ENCODE measurements around the gene ADAM10. TPM values are rescaled to one million over a fixed set of nuclear protein-coding genes. Genes with fewer than 3 reads are reported as not detected.
"Not testable (repeated sequence)": the region's sequence is repeated elsewhere in the genome, so short reads cannot be mapped to it uniquely, and the experiment has no call there.

Gene ADAM10
- total RNA-seq, 1 donor from 2014 or later = 232 TPM

- no peak for DNase-seq
Measured at GRCh38 chr15:58605931-58606530, 143.5 kb downstream of the ADAM10 start.

DNA sequence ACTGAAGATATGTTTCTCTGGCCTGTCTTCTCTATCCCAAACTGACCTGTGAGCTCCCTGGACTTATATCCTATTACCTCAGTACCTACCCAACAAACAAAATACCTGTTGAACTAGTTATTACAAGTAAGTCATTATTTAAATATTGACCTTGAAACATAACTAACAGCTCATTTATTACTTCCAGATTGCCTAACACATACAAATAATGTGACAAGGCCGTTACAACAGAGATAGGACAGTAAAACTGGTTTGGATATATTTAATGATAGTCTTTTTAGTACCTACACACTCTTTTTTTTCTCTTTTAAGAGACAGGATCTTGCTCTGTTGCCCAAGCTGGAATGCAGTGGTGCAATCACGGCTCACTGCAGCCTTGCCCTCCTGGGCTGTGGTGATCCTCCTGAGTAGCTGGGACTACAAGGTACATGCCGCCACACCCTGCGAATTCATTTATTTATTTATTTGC lies 145.0 kb downstream of the ADAM10 start:
- no peak for DNase-seq

- not testable (repeated sequence) for DNase-seq
Measured at GRCh38 chr15:58603927-58604326, 145.6 kb downstream of the ADAM10 start.

DNA sequence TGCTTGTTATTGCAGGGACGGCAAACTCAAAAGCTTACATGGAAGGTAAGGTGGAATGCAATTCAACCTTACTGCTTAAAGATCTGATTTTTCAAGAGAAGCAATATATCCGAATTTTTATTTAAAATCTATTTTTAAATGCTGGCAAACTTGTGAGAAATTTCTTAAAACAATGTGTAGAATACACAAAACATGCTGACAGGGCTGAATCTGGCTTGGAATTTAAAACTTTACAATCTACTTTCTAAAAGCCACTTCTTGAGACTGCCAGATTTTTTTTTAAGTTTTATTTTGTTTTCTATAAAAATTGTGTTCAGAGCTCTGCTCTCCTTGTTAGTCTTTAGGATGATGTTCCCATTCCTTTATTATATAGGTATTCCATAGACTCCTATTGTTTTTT lies 146.7 kb downstream of the ADAM10 start:
- no peak for DNase-seq

DNA sequence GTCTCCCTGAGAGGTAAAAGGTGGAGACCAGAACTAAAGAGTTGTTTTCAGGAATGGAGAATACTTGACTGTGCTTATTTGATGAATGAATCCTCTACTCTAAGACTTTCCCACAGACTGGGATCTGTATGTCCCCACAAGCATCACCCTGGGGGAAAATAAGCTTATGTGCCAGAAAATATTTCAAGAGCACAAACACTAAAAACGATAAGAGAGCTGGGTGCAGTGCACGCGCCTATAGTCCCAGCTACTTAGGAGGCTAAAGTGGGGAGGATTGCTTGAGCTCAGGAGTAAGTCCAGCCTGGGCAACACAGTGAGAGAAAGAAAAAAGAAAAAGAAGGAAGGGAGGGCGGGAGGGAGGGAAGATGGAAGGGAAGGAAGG lies 150.7 kb downstream of the ADAM10 start:
- DNase-seq = no peak

DNA sequence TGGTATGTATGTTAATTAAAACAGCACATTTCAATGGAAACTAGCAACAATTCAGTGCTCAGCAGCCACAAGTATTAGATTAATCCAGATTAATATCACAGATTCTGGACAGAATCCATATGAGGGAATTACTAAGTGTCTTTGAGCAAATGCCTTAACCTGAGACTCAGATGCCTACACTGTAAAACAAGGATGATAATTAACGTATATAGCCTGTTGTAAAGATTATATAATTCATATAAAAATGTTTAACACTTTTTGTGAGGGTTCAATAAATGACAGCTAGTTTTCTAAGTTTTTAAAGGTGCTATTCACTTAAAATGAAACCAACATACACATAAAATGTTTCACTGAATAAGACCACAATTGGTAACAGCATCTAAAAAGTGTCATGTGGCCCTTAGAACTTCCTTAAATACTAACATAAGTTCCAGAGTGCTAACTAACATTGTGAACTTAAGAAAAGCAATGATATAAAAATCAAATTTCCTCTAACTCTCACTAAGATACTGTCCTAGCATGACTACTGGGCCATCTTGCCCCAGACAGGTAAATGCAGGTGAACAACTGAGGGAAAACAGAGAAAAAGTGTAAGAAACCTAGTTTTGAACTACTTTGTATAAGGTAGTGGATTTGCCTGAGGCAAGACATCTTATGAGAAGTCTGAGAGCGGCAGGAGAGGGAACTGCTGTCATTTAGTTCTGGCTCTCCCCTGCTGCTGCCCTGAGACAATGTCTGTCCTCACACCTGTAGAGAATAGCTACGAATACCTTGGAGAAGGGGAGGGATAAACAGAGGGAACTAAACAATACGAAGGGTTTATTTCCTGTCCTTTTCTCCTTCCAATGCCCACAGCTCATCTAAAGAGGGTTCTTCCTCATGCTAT lies 151.3 kb downstream of the ADAM10 start:
- DNase-seq = no peak

DNA sequence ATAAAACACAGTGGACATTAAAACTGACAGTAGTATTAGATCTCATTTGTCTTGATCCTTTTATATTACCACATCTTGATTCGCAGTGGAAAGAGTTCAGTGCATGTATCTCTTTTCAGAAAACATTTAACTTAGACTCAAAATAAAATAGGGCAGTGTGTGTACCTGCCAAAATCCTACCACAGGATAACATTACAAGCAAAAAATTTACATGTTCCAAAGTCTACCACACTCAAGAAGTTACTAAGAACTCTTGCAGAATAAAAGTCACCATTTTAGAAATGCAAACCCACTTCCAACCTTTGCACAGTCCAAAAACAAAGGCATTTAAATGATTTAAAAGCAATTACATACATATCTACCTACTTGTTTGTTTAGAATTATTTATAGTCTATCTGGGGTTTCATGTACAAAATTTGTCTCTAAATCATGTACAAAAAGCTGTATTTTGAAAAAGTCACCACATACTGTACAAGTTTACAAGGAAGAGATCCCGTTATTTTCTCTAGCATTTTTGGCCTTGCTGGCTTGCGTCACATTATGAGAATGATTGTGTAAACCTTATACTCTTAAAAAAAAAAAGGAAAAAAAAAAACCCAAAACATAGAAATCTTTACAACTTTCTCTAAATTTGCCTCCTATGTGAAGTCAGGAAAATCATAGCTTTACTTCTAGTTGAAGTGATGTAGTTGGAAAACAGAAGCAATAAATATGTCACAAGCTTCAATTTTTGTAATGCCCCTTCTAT lies 153.8 kb downstream of the ADAM10 start:
- no peak for DNase-seq

DNA sequence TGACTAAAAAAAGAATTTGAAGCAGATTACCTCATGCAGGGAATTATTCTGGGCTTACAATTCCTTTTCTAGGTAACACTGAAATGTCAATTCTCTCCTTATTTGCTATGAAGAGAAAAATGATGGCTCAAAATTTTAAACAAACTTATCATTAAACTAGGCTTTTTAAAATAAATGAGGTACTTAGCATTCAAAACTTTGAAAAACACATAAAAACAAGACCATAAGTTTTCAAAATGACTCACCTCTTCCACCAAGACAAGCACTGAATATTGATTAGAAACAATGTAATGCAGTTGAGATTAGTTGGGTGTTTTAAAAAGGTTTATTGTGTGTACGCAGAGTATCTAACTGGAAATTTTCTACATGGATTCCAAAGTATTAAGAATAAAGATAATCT lies 154.6 kb downstream of the ADAM10 start:
- no peak for DNase-seq

DNA sequence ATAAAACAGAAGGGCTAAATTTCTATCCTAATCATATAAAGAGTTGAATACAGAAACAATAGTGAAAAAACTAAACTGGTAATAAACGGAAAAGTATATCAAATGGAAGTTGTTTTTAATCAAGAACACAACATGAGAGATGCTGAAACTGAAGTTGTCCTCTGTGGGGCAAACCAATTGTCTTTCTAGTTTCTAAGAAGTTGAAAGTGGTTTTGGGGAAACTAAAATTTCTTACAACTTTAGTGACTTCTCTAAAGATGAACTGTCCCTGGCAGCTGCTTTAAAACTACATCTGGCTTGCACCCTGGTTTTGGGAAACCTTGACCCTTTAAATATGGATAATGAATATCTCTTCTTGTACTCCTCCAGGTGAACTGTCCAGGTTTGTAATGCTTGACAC lies 155.6 kb downstream of the ADAM10 start:
- DNase-seq = no peak

GRCh38 chr15:58590926-58591325 lies 158.6 kb downstream of the ADAM10 start:
- no peak for DNase-seq

DNA sequence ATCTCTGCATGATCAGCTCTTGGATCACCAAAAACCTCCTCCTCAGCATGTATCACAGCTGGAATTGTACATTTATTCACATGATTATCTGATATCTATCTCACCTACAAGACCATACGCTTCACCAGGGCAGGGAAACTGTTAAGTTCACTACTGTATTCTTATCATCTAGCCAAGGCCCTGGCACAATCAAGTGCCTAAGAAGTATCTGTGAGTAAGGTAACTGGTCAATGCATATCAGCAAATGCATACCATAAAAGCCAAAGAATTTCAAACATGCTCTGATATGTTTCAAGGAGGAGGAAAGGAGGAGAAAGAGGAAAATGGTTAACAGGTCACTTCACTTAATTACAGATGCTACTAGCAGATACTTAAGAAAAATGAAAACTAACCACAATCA lies 159.3 kb downstream of the ADAM10 start:
- DNase-seq = no peak

DNA sequence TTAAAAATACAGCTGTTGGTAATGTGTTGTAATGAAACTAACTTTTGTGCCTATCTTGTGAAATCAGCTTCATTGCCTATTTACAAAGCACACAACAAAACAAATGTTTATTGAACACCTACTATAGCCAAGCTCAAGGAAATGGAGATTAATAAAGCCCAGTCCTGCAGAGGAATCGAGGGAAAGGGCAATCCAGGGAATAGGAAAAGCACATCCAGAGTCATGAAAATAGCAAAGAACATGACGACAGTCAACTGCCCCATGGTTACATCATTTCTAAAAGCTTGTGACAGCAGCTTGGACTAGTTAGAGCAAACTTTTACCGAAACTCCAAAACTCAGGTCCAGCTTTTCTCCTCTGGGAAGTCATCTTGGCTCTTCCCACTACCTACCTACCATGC lies 160.5 kb downstream of the ADAM10 start:
- DNase-seq = no peak

- no peak for DNase-seq
Measured at GRCh38 chr15:58588096-58588495, 161.4 kb downstream of the ADAM10 start.

DNA sequence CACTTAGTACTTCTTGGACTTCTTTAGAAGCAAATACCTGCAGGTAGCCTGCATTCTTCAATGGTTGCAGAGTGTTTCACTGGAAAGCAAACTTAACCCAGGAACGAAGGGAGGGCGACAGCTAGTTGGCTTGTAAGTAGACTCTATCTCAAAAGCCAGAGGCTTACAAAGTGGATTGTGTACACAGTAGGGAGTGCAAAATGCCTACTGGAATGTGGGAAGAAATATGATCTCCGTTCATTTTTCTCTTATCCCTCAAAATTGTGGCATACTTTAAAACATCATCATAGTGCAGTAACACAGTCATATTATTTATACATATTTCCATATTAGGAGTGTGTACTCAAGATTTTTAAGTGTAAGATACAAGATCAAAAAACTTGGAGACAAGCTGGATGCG lies 162.0 kb downstream of the ADAM10 start:
- no peak for DNase-seq

GRCh38 chr15:58585693-58586443 lies 163.6 kb downstream of the ADAM10 start:
- DNase-seq = no peak

GRCh38 chr15:58584789-58585461 lies 164.6 kb downstream of the ADAM10 start:
- no peak for DNase-seq

GRCh38 chr15:58583171-58583908 lies 166.2 kb downstream of the ADAM10 start:
- DNase-seq = no peak

GRCh38 chr15:58582160-58582559 lies 167.3 kb downstream of the ADAM10 start:
- DNase-seq = no peak

DNA sequence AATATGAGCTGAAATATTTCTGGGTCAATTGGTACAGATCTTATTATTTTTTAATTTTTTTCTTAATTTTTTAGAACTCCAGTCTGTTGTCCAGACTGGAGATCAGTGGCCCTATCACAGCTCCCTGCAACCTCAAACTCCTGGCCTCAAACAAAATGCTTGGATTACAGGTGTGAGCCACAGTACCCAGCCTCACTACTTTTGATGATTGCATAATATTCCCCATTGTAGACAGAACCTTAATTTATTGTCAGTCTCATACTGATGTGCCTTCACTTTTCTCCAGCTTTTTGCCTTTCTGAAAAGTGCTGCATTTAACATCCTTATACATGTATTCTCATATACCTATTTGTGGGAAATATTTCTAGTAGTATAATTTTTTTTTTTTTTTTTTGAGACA lies 172.8 kb downstream of the ADAM10 start:
- DNase-seq = no peak

DNA sequence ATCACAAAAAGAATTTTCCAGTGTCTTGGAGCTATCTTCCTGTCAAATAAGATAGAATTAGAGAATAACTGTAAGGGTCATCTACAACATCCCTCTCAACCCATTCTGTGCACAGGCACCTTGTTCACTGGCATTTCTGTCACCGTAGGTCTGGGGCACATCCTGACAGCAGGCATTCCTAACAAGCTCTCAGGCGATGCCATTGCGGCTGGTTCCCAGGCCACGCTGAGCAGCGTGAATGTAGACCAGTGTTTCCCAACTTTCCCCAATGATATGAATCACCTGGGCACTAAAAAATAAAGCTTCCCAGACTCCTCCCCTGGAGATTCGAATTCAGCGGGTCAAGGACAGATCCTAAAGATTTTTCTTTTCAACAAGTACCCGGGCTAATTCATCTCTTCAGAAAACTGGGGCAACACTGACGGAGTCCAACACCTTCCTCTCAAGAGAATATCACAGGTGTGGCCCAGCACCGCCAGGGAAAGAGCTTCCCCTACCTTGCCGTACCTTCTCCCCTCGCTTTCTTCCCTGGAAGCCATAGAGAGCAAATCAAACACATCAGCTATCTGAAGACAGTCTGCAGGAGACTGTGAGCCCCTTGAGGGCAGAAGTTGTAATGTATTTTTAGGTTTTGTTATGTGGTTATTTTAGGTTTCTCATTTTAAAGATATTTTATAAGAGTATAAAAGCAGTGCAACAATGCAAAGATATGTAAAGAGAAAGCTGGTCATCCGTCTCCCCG lies 174.3 kb downstream of the ADAM10 start:
- no peak for DNase-seq

GRCh38 chr15:58574631-58575030 lies 174.9 kb downstream of the ADAM10 start:
- no peak for DNase-seq

Data from dermis blood vessel endothelial cell (primary cell).